Measurements from ENCODE around the gene ACP7.
"Not testable (repeated sequence)": the region's sequence is repeated elsewhere in the genome, so short reads cannot be mapped to it uniquely, and the experiment has no call there.

Gene ACP7

GRCh38 chr19:39078436-39079200 lies 5.5 kb upstream of the ACP7 start:
- DNase-seq = no peak

GRCh38 chr19:39080431-39080830 lies 3.7 kb upstream of the ACP7 start:
- DNase-seq = no peak

GRCh38 chr19:39082167-39082566 lies 2.0 kb upstream of the ACP7 start:
- DNase-seq = no peak

- no peak for DNase-seq
Observed at GRCh38 chr19:39082745-39083598, 1.2 kb upstream of the ACP7 start.

GRCh38 chr19:39083599-39083982 lies 577 bp upstream of the ACP7 start:
- no peak for DNase-seq

- no peak for DNase-seq
Observed at GRCh38 chr19:39084732-39085080, 538 bp downstream of the ACP7 start.

GRCh38 chr19:39085392-39085791 lies 1.2 kb downstream of the ACP7 start:
- DNase-seq = no peak

- no peak for DNase-seq
Observed at GRCh38 chr19:39086386-39086785, 2.2 kb downstream of the ACP7 start.

GRCh38 chr19:39087907-39088686 lies 3.9 kb downstream of the ACP7 start:
- DNase-seq = no peak

- not testable (repeated sequence) for DNase-seq
Observed at GRCh38 chr19:39090016-39090415, 5.8 kb downstream of the ACP7 start.

- DNase-seq = no peak
Observed at GRCh38 chr19:39090881-39091280, 6.7 kb downstream of the ACP7 start.

- not testable (repeated sequence) for DNase-seq
Observed at GRCh38 chr19:39095799-39096540, 11.8 kb downstream of the ACP7 start.

GRCh38 chr19:39097299-39097698 lies 13.1 kb downstream of the ACP7 start:
- DNase-seq = no peak

GRCh38 chr19:39097721-39098120 lies 13.6 kb downstream of the ACP7 start:
- DNase-seq = no peak

- no peak for DNase-seq
Observed at GRCh38 chr19:39098365-39099269, 14.4 kb downstream of the ACP7 start.

- DNase-seq = no peak
Observed at GRCh38 chr19:39099341-39099740, 15.2 kb downstream of the ACP7 start.

- no peak for DNase-seq
Observed at GRCh38 chr19:39100500-39101166, 16.5 kb downstream of the ACP7 start.

GRCh38 chr19:39103151-39103550 lies 19.0 kb downstream of the ACP7 start:
- no peak for DNase-seq

GRCh38 chr19:39104186-39104596 lies 20.0 kb downstream of the ACP7 start:
- DNase-seq = no peak

GRCh38 chr19:39106194-39106593 lies 22.0 kb downstream of the ACP7 start:
- no peak for DNase-seq

GRCh38 chr19:39109641-39110040 lies 25.5 kb downstream of the ACP7 start:
- no peak for DNase-seq

All from DMS153 (cell line).